Measurements from ENCODE around the gene ST3GAL3.

ST3GAL3 gene

GRCh38 chr1:43743206-43743605 is 35.9 kb downstream of the ST3GAL3 start:
- no peak for DNase-seq
- Histone ChIP-seq H3K36me3 (peaks cover 0 to 5% (median 4%) of the 10 kb centered on the region in 3 donors), H3K4me3 (no peak overlapping the region), H3K27me3 (no peaks in the 10 kb centered on the region), H3K4me1 (no peaks in the 10 kb centered on the region), H3K9me3 (no peaks in the 10 kb centered on the region), H3K27ac (no peak overlapping the region)
- intact Hi-C loops (cut with DNase I; ENCODE audit: low total_unique reads) = no loop called here
- TF ChIP-seq, protein P1, sequence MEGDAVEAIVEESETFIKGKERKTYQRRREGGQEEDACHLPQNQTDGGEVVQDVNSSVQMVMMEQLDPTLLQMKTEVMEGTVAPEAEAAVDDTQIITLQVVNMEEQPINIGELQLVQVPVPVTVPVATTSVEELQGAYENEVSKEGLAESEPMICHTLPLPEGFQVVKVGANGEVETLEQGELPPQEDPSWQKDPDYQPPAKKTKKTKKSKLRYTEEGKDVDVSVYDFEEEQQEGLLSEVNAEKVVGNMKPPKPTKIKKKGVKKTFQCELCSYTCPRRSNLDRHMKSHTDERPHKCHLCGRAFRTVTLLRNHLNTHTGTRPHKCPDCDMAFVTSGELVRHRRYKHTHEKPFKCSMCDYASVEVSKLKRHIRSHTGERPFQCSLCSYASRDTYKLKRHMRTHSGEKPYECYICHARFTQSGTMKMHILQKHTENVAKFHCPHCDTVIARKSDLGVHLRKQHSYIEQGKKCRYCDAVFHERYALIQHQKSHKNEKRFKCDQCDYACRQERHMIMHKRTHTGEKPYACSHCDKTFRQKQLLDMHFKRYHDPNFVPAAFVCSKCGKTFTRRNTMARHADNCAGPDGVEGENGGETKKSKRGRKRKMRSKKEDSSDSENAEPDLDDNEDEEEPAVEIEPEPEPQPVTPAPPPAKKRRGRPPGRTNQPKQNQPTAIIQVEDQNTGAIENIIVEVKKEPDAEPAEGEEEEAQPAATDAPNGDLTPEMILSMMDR (IDR thresholded peaks at IDR 0.05) = no peak

GRCh38 chr1:43747736-43748135 is 40.4 kb downstream of the ST3GAL3 start:
- intact Hi-C loops (cut with DNase I; ENCODE audit: low total_unique reads) = no loop called here

GRCh38 chr1:43750083-43750482 is 42.7 kb downstream of the ST3GAL3 start:
- TF ChIP-seq, protein P1 (IDR thresholded peaks at IDR 0.05) = no peak
- no peaks in the 10 kb centered on the region for H3K4me1 ChIP-seq
- no peaks in the 10 kb centered on the region for H3K9me3 ChIP-seq
- H3K27me3 ChIP-seq = no peaks in the 10 kb centered on the region
- H3K4me3 ChIP-seq = no peak overlapping the region
- DNase-seq = no peak
- no peak overlapping the region for H3K27ac ChIP-seq
- intact Hi-C loops (cut with DNase I; ENCODE audit: low total_unique reads) = no loop called here
- peaks cover 0 to 7% (median 0%) of the 10 kb centered on the region in 3 donors for H3K36me3 ChIP-seq

More at GRCh38 chr1:43747736-43748135, 40.4 kb downstream of the ST3GAL3 start:
- Histone ChIP-seq H3K36me3 (no peaks in the 10 kb centered on the region), H3K4me3 (no peak overlapping the region), H3K27me3 (no peaks in the 10 kb centered on the region), H3K4me1 (no peaks in the 10 kb centered on the region), H3K9me3 (no peaks in the 10 kb centered on the region), H3K27ac (no peak overlapping the region)
- TF ChIP-seq, protein P1 (IDR thresholded peaks at IDR 0.05) = no peak
- DNase-seq = no peak

DNA sequence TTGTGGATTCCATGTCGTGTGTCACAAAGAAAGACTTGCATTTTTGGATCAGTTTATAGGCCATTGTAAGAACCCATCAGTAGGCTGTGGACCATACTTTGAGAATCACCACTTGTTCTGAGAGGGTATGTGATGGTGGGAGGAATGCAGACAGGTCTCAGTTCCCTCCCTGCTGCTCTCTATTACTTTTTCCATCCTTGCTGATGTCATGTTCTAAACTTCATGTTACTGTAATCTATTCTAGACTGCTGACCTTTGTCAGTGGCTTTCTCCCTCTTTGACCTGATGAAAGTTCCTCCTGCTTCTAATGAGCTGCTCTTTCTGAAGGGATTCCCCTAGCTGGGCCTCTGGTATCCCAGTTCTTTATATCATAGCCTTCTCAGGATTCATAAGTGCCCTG is 46.1 kb downstream of the ST3GAL3 start:
- TF ChIP-seq, protein P1 (IDR thresholded peaks at IDR 0.05) = no peak
- no peak overlapping the region for H3K4me3 ChIP-seq
- no peaks in the 10 kb centered on the region for H3K4me1 ChIP-seq
- intact Hi-C loops (cut with DNase I; ENCODE audit: low total_unique reads) = no loop called here
- H3K9me3 ChIP-seq = no peaks in the 10 kb centered on the region
- H3K27ac ChIP-seq = no peak overlapping the region
- H3K27me3 ChIP-seq = no peaks in the 10 kb centered on the region
- peaks cover 0 to 7% (median 0%) of the 10 kb centered on the region in 3 donors for H3K36me3 ChIP-seq
- DNase-seq = no peak

GRCh38 chr1:43754892-43755291 is 47.6 kb downstream of the ST3GAL3 start:
- H3K36me3 ChIP-seq = peaks cover 0 to 7% (median 0%) of the 10 kb centered on the region in 3 donors
- no peak overlapping the region for H3K4me3 ChIP-seq
- TF ChIP-seq, protein P1 (IDR thresholded peaks at IDR 0.05) = no peak
- DNase-seq = no peak
- intact Hi-C loops (cut with DNase I; ENCODE audit: low total_unique reads) = no loop called here
- H3K27ac ChIP-seq = no peak overlapping the region
- no peaks in the 10 kb centered on the region for H3K27me3 ChIP-seq
- H3K4me1 ChIP-seq = no peaks in the 10 kb centered on the region
- no peaks in the 10 kb centered on the region for H3K9me3 ChIP-seq

All from tibial artery (tissue), 4 donors.